HG03469 (cell line): ENCODE results near the gene TMEM132D.
"Not testable (repeated sequence)": the region's sequence is repeated elsewhere in the genome, so short reads cannot be mapped to it uniquely, and the experiment has no call there.

Experiments
- ATAC-seq: cut with Tn5 transposase; IDR thresholded peaks from one replicate; pipeline ENCODE4 v1.9.1; 2021; ENCODE audit warnings: mild to moderate bottlenecking, moderate library complexity, moderate number of reproducible peaks; ENCODE audit not compliant: unreplicated experiment

TMEM132D gene

DNA sequence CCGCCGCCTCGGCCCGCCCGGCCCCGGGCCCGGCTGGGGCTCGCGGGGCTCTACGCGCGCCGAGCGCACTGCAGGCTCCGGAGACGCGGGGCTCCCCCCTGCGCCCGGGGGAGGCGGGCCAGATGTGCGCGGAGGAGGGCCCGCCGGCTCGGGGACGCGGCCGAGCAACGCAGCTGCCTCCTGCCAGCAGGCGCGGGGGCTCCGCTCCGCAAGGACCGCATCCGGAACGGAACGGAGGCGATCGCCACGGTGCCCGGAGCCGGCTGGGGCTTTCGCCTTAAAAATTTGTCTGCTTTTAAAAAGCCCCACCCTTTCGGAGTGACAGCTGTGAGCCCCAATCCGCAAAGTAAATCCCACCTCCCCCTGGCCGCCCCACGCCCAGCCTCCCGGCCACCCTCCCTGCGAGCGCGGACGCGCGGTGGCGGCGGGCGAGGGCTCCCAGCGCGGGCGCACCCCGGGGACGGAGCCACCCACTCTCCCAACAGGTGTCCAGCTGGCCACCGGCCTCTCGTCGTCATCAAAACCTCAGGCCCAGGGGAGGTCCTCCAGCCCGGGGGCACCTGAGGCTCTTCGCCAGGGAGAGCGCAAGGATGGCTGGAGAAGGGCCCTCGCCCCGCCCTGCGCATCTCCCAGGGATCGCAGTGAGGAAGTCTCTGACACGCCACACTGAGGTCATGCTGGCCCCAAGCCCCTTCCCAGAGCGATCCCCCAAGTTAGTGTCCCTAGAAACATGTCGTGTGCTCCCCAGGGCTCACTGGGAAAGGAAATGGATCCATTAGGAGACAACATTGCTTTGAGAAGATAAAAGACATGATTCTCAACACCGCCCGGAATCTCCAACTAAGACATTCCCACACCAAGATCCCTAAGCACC is at the start of gene TMEM132D:
TMEM132D (minus strand) TSS at position 70 of the 874 bp plus-strand sequence.
- no peak for ATAC-seq

DNA sequence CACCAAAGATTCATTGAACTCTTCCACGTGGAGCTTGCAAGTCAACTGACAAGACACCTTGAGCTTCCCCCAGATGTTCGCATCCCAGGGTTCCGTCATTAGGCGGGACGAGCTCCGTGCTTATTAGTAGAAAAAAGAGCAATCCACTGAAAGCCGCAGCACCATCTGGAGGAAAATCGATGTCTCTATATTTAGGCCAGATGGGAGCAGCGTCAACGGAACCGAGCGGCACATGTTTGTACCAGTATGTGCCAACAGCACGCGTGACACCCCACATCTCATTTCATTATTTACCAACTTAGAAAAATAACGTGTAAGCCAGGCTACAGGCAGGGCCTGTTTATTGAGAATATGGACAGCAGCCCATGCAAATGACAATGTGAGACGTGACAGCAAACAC is 45.8 kb upstream of the TMEM132D start:
- ATAC-seq = no peak

DNA sequence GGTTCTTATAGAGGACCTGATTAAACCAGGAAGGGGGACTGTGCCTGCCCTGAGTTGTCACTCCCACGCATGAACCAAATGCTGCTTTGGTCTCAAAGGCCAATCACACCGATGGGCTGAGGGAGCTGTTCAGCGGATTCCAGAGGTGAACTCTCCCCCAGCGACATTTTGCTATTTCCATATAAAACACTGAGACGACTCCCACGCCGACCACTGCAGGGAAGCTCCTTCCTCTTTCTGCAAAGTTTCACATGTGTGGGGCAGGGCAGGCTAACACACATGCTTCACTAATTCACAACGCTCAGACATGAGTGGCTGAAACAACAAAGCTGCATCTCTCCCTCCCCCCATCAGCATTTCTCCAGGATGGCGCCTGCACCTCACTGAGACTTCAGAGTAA is 37.8 kb upstream of the TMEM132D start:
- ATAC-seq = no peak

DNA sequence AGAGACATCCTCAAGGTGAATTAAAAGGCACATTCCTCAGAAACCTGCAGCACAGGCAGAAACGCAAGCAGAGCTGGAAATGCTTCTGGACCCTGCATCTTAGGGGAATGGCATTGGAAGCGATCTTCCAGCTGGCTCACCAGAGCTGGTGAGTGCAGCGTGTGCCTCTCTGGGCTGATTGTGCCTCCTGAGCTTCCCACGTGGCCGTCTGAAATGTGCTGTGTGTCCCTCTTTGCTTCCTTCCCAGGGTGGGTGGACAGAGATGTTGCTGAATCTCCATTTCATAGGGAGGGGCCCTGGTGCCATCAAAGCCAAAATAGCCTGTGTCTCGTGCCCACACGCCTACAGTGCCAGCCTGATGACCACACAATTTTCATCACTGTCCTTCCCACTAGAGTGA is 34.3 kb upstream of the TMEM132D start:
- ATAC-seq = no peak

DNA sequence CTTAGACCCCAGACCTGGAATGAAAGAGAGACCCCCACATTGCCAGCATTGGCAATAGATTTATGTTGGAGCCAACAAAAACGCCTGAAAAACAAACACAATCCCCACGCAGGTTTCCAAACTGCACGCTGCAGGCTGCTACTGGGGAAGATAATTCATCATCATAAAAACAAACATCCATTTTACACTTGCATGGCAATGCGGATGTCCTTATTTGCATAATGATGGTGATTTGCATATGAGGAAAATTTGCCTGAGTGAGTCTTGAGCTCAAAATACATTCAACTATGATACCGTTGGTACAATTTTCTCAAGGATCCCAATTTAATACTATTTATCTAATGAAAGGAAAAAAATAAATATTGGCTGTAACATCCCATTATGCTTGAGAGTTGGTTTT is 33.6 kb upstream of the TMEM132D start:
- no peak for ATAC-seq

DNA sequence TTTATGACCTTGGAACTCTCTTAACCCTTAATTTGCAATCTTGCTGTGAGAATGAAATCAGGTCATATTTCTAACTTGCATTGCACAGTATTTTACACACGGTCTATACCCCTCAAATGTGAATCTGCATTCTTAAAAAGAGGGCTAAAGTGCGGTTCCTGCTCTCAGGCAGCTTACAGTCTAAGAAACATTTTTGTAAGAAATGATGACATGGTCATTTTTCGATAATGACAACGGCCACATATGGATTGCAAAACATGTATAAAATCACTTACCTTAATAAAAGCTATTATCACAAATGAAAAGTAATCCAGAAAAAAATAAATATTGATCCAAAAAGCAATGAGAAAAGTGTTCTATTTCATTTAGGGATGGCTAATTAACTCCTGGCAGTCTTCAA is 24.8 kb upstream of the TMEM132D start:
- ATAC-seq = no peak

DNA sequence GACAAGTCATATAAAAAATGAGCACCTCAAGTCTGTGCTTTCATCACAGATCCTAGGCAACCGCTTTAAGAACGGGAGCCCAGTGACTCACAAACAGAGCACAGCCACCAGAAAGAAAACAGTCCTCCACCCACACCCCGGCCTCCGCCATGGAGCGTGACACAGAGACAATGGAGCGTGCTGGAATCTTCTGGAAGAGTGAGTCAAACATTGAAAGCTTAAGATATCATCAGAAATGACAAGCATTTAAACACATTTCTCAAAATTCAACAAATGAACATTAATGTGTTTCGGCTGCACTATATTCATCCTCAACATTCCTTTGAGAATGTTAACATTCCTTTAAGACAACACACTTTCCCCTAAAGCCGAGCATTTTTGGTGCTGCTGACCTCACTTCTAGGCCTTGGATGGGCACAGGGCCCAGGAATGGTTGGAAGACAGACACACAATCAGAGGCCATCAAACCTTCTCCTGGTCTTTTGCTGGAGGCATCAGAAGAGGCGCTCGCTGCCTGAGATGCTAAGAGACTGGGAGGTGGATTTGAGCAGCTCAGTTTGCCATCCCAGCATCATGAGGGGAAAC is 23.6 kb upstream of the TMEM132D start:
- no peak for ATAC-seq

DNA sequence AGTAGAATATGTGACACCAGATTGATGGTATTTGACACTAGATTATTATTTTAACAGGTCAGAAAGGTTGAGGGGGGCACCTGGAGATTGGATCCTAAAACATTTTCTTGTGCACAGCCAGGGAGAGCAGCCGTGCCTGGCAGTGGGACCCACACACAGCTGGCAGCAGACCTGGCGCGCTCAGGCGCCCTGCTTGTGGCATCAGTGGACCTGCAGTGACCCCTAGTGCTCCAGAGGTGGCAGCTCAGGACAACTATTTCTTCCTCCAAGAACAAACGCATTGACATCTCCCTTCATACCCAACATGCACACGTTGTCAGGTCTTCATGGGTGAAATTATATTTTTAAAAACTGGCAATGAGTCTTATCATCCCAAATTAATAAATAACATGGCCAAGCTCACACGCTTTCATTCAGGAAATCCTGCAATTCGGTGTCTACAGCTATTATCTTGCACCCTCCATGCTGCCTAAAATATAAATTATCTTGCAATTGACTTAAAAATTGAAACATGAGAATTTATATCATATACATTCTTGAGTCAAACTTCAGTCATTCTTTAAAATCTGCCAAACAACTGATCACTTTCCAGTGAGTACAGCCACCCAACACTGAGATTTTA is 7.7 kb upstream of the TMEM132D start:
- ATAC-seq = peak; percentile 80

DNA sequence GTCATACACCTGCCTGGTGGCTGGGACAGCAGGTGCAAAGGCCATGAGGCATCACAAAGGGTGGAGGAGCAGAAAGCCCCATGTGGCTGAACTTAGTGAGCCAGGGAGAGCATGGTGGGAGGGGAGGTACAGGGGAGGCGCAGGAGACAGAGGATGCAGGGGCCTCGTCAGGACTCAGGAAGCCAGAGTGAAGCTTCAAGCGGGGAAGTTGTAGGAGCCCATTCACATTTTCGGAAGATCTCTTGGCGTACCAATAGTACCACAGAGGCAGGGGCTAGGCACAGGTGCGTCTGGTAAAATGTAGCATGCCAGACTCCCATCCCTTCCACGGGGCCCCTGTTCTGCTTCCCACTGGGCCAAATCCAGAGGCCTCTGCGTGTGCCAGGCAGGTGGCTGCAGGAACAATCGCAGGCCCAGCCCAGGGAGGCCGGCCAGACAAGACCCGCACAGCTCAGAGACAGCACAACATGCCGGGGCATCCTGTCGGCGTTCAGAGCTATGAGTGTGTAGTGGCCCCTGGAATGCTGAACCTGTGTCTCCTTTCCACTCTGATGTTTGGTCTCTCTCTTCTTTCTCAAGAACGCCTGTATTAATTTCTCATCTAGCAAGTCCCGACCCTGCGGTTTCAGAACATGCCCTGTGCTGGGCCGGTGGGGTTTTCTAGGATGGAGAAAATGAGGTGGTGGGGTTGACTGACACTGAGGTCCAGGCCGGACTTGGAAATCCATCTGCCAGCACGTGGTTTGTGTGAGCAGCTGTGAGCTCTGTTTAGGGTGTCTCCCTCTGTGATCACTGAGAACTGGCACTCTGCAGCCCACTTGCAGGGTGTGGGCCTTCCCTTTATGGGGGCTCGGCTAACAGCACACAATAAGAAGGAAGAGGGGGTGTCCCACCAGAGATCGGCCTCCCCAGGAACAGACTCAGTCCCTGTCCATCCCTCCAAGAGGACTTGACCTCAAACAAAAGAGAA is 5.5 kb upstream of the TMEM132D start:
- ATAC-seq = no peak

DNA sequence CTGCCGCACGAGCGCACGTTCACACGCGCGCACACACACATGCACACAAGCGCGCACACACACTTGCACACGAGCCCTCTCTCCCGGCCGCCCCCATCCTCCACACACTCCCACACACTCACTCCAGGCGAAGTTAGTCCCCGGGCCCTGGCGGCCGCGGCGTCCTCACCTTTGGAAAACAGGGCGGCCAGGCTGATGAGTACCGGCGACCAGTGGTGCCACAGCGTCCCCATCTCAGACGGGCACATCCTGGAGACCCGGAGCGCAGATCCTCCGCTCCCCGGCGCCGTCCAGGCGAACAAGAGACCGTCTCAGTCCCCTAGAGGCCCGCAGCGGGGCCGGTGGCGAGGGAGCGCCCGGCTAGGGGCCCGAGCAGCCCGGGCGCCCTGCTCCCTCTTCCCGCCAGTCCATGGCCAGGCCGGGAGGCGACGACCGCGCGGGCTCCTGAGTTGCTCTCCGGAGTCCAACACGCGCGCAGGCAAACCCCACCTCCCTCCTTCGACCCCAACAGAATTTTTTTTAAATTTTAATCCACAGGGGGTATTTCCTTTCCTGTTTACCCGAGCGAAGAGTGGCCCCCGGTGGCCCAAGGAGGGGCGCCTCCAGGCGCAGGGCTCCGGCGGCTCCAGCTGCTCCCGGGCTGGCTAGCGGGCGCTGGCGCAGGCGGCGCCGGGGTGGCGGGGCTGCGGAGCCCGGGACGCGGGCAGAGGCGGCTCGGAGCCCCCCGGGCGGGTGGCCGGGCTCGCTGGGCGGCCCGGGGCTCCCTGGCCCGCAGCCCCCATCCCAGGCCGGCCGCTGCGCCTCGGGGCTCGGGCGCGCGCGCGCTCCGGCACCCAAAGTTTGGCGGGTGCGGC is 506 bp downstream of the TMEM132D start:
- ATAC-seq = no peak

DNA sequence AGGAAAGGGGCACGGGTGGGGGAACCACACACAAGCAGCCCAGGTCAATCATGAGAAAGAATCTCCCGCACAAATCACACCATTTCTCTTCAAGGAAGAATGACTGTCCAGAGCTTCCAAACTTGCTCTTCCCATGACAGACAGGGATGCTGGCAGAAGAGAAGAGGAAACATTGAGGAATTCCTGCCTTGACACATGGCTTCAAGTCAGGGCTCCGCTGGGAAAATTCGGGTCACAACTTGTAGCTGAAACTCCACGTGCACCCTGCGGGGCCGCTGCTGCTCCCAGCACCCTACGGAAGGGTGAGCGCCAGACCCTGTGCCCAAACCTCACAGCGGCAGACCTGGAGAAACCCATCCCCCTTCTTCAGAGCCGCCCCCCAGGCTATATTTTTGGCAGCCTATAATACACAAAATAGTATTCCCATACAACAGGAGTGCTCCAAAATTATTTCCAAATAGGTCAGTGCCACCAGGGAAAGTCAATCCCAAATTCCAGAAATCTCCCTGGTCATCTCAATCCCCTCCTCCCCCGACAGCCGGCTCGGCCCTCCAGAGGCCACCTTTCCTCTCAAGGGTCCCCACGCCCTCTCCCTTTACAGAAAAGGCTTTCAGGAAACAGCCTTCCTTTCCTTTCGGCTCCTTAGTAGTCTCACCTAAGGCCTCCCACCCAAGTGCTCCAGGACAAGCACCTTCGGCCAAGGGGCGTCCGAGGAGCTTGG is 1.3 kb downstream of the TMEM132D start:
- ATAC-seq = no peak

DNA sequence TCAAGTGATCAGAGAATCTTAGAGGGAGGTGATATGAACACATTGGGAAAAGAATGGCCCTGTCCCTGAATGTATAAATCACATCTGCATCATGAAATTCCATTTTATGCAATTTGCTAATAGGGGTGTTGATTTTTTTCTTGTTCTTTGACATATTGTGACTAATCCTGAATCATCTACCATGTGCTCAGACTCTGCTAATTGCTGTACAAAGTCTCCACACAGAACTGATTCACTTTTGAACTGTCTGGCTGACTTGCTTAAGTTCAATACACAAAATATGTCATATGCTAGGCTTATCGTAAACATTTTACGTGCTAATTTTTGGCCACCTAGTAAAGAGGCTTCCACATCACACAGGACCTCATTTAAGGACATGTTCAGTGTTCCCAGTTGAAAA is 2.6 kb downstream of the TMEM132D start:
- ATAC-seq = no peak

DNA sequence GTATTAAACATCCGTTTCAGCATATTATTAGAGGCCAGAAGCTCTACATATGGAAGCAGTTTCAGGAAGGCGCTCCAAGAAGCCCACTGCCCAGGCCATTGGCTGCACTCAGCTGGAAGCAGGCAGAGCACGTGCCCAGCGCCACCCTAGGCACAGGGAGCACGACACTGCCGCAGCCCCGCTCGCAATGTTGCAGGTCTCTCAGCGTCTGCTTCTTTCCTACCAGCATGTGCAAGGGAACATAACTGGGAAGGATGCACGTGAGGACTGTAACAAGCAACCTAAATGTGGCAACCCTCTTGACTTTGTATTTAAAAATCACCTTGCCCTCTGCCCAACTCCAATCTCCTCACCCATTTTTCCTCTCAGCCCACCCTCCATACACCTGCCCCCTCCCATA is 3.5 kb downstream of the TMEM132D start:
- ATAC-seq = no peak

DNA sequence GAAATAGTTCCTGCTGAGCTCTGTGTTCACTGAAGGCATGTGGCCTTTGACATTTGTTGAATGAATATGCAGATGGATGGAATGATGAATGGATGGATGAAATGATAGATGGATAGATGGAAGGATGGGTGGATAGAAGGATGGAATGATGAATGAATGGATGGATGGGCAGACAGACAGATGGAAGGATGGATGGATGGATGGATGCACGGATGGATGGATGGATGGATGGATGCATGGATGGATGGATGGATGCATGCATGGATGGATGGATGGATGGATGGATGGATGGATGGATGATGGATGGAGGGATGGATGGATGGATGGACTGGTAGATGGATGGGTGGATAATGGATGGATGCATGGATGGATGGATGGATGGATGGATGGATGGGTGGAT is 4.8 kb downstream of the TMEM132D start:
- not testable (repeated sequence) for ATAC-seq

DNA sequence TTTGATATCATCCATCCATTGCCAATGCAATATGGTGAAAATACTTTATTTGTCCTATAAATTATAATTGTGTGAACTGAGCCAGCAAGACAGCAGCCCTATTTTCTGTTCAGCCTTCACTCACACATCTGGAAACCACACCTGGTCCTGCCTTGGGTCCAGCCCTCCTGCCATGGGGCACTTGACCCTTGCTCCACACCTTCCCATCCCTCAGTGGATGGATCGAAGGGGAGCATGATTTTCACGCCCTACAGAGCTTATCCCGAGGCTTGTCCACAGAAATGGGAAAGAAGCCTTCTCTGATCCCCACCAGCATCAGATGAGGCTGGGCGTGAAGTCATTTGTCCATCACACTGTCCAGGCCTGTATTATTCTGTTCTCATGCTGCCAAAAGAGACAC is 10.1 kb downstream of the TMEM132D start:
- ATAC-seq = no peak

DNA sequence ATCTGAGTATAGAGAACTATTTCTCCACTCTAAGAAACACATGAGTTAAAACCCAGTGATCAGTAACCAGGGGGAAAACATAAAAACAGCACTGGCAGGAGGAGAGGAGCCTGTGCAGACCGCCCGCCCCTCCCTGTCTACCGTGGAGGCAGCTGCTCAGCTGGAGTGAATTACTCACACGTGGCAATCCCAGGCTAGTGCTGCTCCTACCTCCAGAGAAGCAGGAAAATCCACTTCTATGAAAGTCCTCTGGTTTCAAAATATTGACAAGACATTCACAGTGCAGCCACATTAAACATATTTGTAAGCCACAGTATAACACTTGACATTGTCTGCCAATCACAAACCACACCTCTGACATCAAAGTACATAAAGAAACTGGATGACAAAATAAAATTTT is 16.7 kb downstream of the TMEM132D start:
- no peak for ATAC-seq

DNA sequence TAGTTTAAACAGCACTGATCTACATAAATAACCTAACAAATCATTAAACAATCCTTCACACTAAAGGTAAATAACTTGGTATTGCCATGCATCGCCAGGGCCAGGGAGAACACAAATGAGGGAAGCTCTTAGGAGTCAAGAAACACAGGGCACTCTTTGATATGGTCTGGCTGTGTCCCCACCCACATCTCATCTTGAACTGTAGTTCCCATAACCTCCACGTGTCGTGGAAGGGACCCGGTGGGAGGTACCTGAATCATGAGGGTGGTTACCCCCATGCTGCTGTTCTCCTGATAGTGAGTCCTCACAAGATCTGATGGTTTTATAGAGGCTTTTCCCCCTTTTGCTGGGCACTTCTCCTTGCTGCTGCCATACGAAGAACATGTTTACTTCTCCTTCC is 17.3 kb downstream of the TMEM132D start:
- ATAC-seq = no peak

DNA sequence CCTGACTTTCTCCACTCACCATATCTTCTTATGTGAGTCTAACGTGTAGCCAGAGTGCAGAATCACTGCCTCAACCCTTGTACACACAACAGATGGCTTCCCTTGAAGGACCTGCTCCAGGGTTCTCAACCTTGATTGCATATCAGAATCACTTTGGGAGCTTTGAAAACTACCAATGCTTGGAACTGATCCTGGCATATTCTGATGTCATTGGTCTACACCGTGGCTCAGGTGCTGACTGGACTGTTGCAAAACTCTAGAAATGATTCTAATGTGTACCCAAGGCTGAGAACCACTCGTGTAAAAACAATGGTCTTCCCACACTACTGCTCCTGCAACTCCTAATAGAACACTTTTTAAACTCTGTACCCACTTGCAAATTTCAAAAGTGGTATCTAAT is 18.5 kb downstream of the TMEM132D start:
- no peak for ATAC-seq

DNA sequence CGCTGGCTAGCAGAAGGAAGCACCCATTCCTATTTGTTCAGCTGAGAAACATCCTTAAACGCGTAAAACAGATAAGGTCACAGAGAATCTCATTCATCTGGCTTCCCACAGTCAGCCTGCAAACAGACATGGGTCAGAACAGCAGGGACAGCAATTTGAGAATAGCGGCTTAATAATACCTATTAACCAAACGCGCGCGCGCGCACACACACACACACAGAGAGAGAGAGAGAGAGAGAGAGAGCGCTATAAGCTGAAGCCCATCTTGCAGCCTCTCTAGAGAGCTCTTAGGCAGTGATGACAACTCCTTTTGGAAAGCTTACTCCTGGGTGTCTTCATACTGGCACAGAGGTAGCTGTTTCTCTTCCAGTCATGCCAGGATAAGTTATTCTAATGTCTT is 26.4 kb downstream of the TMEM132D start:
- no peak for ATAC-seq
